ENCODE data around the gene SMIM35.
"Not testable (repeated sequence)": the region's sequence is repeated elsewhere in the genome, so short reads cannot be mapped to it uniquely, and the experiment has no call there.

SMIM35 gene

GRCh38 chr11:118008271-118008911 is 78.4 kb downstream of the SMIM35 start:
- Histone ChIP-seq H2AFZ (ENCODE audit: low read depth, low read length) (no peak overlapping the region), H3K4me1 (ENCODE audit: low read length) (peaks cover 92% of the 10 kb centered on the region), H3K79me2 (ENCODE audit: low read length) (no peaks in the 10 kb centered on the region), H3K27me3 (ENCODE audit: low read depth, low read length) (no peaks in the 10 kb centered on the region), H3K36me3 (replicated peaks; ENCODE audit: low read depth, low read length) (peaks cover 8% of the 10 kb centered on the region), H3K9me3 (ENCODE audit: insufficient read depth, low read length) (no peaks in the 10 kb centered on the region), H3K4me2 (ENCODE audit: low read length) (peak overlapping the region; percentile 69), H3K27ac (ENCODE audit: low read length) (peak overlapping the region; percentile 95), H3K4me3 (ENCODE audit: low read length) (no peak overlapping the region), H3K9ac (ENCODE audit: low read length) (peak overlapping the region; percentile 97), H4K20me1 (ENCODE audit: insufficient read depth, low read length) (no peaks in the 10 kb centered on the region)
- TF ChIP-seq EZH2phosphoT487 (IDR thresholded peaks at IDR 0.05; ENCODE audit: low read depth): no peak
- no peak for TF ChIP-seq CTCF (IDR thresholded peaks at IDR 0.05; ENCODE audit: low read depth, low read length)

- not testable (repeated sequence) for H3K9me3 ChIP-seq (ENCODE audit: insufficient read depth, low read length); H3K79me2 ChIP-seq (ENCODE audit: low read length); H3K27me3 ChIP-seq (ENCODE audit: low read depth, low read length); H3K4me3 ChIP-seq (ENCODE audit: low read length); H4K20me1 ChIP-seq (ENCODE audit: insufficient read depth, low read length); H2AFZ ChIP-seq (ENCODE audit: low read depth, low read length)
- Histone ChIP-seq H3K4me1 (ENCODE audit: low read length) (peaks cover 90% of the 10 kb centered on the region), H3K4me2 (ENCODE audit: low read length) (peak overlapping the region; percentile 44), H3K9ac (ENCODE audit: low read length) (peak overlapping the region; percentile 97), H3K27ac (ENCODE audit: low read length) (peak overlapping the region; percentile 95), H3K36me3 (replicated peaks; ENCODE audit: low read depth, low read length) (peaks cover 15% of the 10 kb centered on the region)
Measured at GRCh38 chr11:118007563-118008270, 79.0 kb downstream of the SMIM35 start.

- no peaks in the 10 kb centered on the region for H4K20me1 ChIP-seq (ENCODE audit: insufficient read depth, low read length)
- no peaks in the 10 kb centered on the region for H3K79me2 ChIP-seq (ENCODE audit: low read length)
- no peaks in the 10 kb centered on the region for H3K9me3 ChIP-seq (ENCODE audit: insufficient read depth, low read length)
- no peaks in the 10 kb centered on the region for H3K27me3 ChIP-seq (ENCODE audit: low read depth, low read length)
- peak overlapping the region; percentile 95 for H3K27ac ChIP-seq (ENCODE audit: low read length)
- H2AFZ ChIP-seq (ENCODE audit: low read depth, low read length): no peak overlapping the region
- no peak for TF ChIP-seq CTCF (IDR thresholded peaks at IDR 0.05; ENCODE audit: low read depth, low read length)
- no peak for TF ChIP-seq EZH2phosphoT487 (IDR thresholded peaks at IDR 0.05; ENCODE audit: low read depth)
- peak overlapping the region; percentile 44 for H3K4me2 ChIP-seq (ENCODE audit: low read length)
- no peak overlapping the region for H3K4me3 ChIP-seq (ENCODE audit: low read length)
- peaks cover 21% of the 10 kb centered on the region for H3K36me3 ChIP-seq (replicated peaks; ENCODE audit: low read depth, low read length)
- H3K9ac ChIP-seq (ENCODE audit: low read length): peak overlapping the region; percentile 97
- peaks cover 90% of the 10 kb centered on the region for H3K4me1 ChIP-seq (ENCODE audit: low read length)
Measured at GRCh38 chr11:118007040-118007439, 79.7 kb downstream of the SMIM35 start.

DNA sequence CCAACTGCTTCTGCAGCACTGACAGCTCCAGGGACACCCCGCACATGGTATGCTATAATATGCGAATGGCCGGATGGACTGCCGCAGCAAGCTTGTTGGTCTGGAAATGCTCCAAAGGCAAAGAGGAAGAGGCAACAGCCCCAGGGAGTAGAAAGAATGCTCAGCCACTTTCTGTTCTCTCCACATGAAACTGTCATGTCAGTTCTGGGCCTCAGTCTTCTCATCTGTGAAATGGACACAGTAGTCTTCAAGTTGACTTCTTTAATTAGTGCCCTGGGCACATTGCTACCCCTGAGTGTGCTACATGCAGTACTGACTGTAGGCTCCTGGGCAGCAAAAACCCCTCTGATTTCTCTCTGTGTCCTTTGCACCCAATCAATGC is 80.6 kb downstream of the SMIM35 start:
- TF ChIP-seq CTCF (IDR thresholded peaks at IDR 0.05; ENCODE audit: low read depth, low read length) (no peak), EZH2phosphoT487 (IDR thresholded peaks at IDR 0.05; ENCODE audit: low read depth) (no peak)
- H3K79me2 ChIP-seq (ENCODE audit: low read length): no peaks in the 10 kb centered on the region
- H3K4me1 ChIP-seq (ENCODE audit: low read length): peaks cover 90% of the 10 kb centered on the region
- peaks cover 30% of the 10 kb centered on the region for H3K36me3 ChIP-seq (replicated peaks; ENCODE audit: low read depth, low read length)
- H4K20me1 ChIP-seq (ENCODE audit: insufficient read depth, low read length): no peaks in the 10 kb centered on the region
- H3K9me3 ChIP-seq (ENCODE audit: insufficient read depth, low read length): no peaks in the 10 kb centered on the region
- H3K9ac ChIP-seq (ENCODE audit: low read length): peak overlapping the region; percentile 97; the same call in 1 of the 2 replicates
- H2AFZ ChIP-seq (ENCODE audit: low read depth, low read length): no peak overlapping the region
- no peaks in the 10 kb centered on the region for H3K27me3 ChIP-seq (ENCODE audit: low read depth, low read length)
- H3K27ac ChIP-seq (ENCODE audit: low read length): peak overlapping the region; percentile 95
- peak overlapping the region; percentile 44 for H3K4me2 ChIP-seq (ENCODE audit: low read length)
- H3K4me3 ChIP-seq (ENCODE audit: low read length): no peak overlapping the region
